K562 (cell line): ENCODE results near the gene OR4S1. TPM values are rescaled to one million over a fixed set of nuclear protein-coding genes. Genes with fewer than 3 reads are reported as not detected.

Experiments
- ATAC-seq: fragments of 200-7000 bp; cut with Tn5 transposase; 3 replicates; pipeline ENCODE4 v1.9.1; 2020; ENCODE audit warnings: moderate library complexity
- BruUV-seq: library from RNA; stranded (reverse); fragments of 400-500 nt; replicated peaks from 2 replicates; lab custom pipeline; 2021; lab: Mats Ljungman, UMichigan
- CTCF ChIA-PET: fragments of 300-600 bp; formaldehyde crosslinking; extraction: SDS; loops from one replicate; lab custom pipeline; 2021; ENCODE audit warnings: low intra/inter-chr PET ratio; lab: Yijun Ruan, JAX
- POLR2A ChIA-PET: fragments of 300-600, 350-650 bp; sonication (Branson Sonifier 250); formaldehyde crosslinking; extraction: SDS; loops from one replicate; lab custom pipeline; 2021; ENCODE audit warnings: antibody characterized with exemption, inconsistent platforms; lab: Yijun Ruan, JAX
- DNase-seq, 4 experiments: peaks; one replicate each; pipeline versions ENCODE4 v3.0.0 to v3.0.0-alpha.2; 2011 to 2018; ENCODE audit warnings: low spot score in 3 of 4, mixed read lengths in 3 of 4; ENCODE audit errors: extremely low read depth in 1 of 4
- FAIRE-seq: peaks from 2 replicates; lab custom pipeline; 2011; peaks lifted over from hg19 to GRCh38; lab: Jason Lieb, UNC
- H2AFZ ChIP-seq: 2 replicates; pipeline ENCODE4 v1.6.0; 2011; ENCODE audit warnings: low read depth, low read length, control low read depth, inconsistent platforms
- H3K27ac ChIP-seq: fragments of 200-600 bp; 3 replicates; pipeline ENCODE4 v1.8.0; 2011; ENCODE audit warnings: low read depth, mild to moderate bottlenecking, control low read depth, inconsistent platforms, low read length, moderate library complexity, mixed read lengths; ENCODE audit errors: extremely low read depth
- H3K27me3 ChIP-seq, 2 experiments: fragments of 300-600 bp in 1 of 2; 2 replicates in 1 of 2; 3 replicates in 1 of 2; pipeline versions ENCODE4 v1.6.0 to v1.8.0; 2011; ENCODE audit warnings: inconsistent platforms in 2 of 2, low read length in 2 of 2, mild to moderate bottlenecking in 1 of 2, mixed read lengths in 1 of 2, moderate library complexity in 1 of 2; ENCODE audit not compliant: control insufficient read depth in 2 of 2, insufficient read depth in 2 of 2
- H3K36me3 ChIP-seq: fragments of 300-600 bp; 3 replicates; pipeline ENCODE4 v1.8.0; 2011; ENCODE audit warnings: mild to moderate bottlenecking, low read length, inconsistent platforms; ENCODE audit not compliant: control insufficient read depth, insufficient read depth
- H3K4me1 ChIP-seq, 2 experiments: fragments of 200-600 bp in 1 of 2; replicated peaks in 1 of 2; 2 replicates in 1 of 2; 3 replicates in 1 of 2; pipeline versions ENCODE4 v1.5.1 to v1.8.0; 2011; ENCODE audit warnings: inconsistent platforms in 2 of 2, low read length in 2 of 2, mild to moderate bottlenecking in 1 of 2, mixed read lengths in 1 of 2, moderate library complexity in 1 of 2; ENCODE audit not compliant: control insufficient read depth in 2 of 2, insufficient read depth in 2 of 2
- H3K4me2 ChIP-seq: 2 replicates; pipeline ENCODE4 v1.6.1; 2011; ENCODE audit warnings: low read length, control low read depth, inconsistent platforms, mixed read lengths; ENCODE audit not compliant: insufficient read depth
- H3K4me3 ChIP-seq: fragments of 200-600 bp; sonication (generic), shearing (Covaris generic); 2 replicates; pipeline ENCODE4 v1.5.1; 2016; ENCODE audit warnings: control low read depth, inconsistent platforms
- H3K79me2 ChIP-seq: fragments of 200-600 bp; 3 replicates; pipeline ENCODE4 v1.8.0; 2011; ENCODE audit warnings: low read length, inconsistent platforms; ENCODE audit not compliant: control insufficient read depth, insufficient read depth
- H3K9ac ChIP-seq, 2 experiments: 2 replicates each; pipeline versions ENCODE4 v1.6.0 to v1.6.1; 2011; ENCODE audit warnings: low read depth in 2 of 2, low read length in 2 of 2, control low read depth in 1 of 2, inconsistent platforms in 1 of 2, mild to moderate bottlenecking in 1 of 2, mixed read lengths in 1 of 2; ENCODE audit not compliant: insufficient read depth in 1 of 2
- H3K9me1 ChIP-seq: one replicate; pipeline ENCODE4 v1.6.0; 2011; ENCODE audit warnings: inconsistent platforms, mild to moderate bottlenecking, low read length, moderate library complexity; ENCODE audit not compliant: control insufficient read depth, insufficient read depth
- H3K9me3 ChIP-seq: replicated peaks from 2 replicates; pipeline ENCODE4 v1.5.1; 2011; ENCODE audit warnings: low read depth, low read length, inconsistent platforms; ENCODE audit not compliant: control insufficient read depth, insufficient read depth
- H4K20me1 ChIP-seq: replicated peaks from 2 replicates; pipeline ENCODE4 v1.6.1; 2011; ENCODE audit warnings: low read length, inconsistent platforms, mixed read lengths; ENCODE audit not compliant: control insufficient read depth, insufficient read depth
- DIDO1 ChIP-seq: fragments of 450-650 bp; IDR thresholded peaks from 2 replicates; pipeline ENCODE4 v1.6.1; 2016; ENCODE audit warnings: low read depth, missing biosample characterization, missing genetic modification characterization
- EWSR1 ChIP-seq: fragments of 450-650 bp; IDR thresholded peaks from 2 replicates; pipeline ENCODE4 v1.6.1; 2018; ENCODE audit warnings: borderline replicate concordance, mild to moderate bottlenecking, low read depth, moderate library complexity; ENCODE audit not compliant: partially characterized antibody
- KDM5B ChIP-seq: fragments of 200-600 bp; sonication (generic); IDR thresholded peaks from 2 replicates; pipeline ENCODE4 v1.6.1; 2012; ENCODE audit warnings: low read depth, mild to moderate bottlenecking, moderate library complexity, low read length, control low read depth, inconsistent platforms; ENCODE audit not compliant: insufficient replicate concordance
- NFIC ChIP-seq: fragments of 450-650 bp; IDR thresholded peaks from 2 replicates; pipeline ENCODE4 v1.6.1; 2017; ENCODE audit warnings: mild to moderate bottlenecking, inconsistent platforms
- NFIX ChIP-seq: fragments of 250-450 bp; sonication (Bioruptor Pico); IDR thresholded peaks from 2 replicates; pipeline ENCODE4 v1.4.0; 2020; ENCODE audit warnings: low read depth, mild to moderate bottlenecking, moderate library complexity
- SP1 ChIP-seq: sonication (generic); formaldehyde crosslinking; IDR thresholded peaks from 2 replicates; pipeline ENCODE4 v1.8.1; 2022; ENCODE audit warnings: mild to moderate bottlenecking, missing genetic modification reagents
- ZBTB17 ChIP-seq: fragments of 450-650 bp; formaldehyde crosslinking; IDR thresholded peaks from 2 replicates; pipeline ENCODE4 v1.4.0; 2020; ENCODE audit warnings: mild to moderate bottlenecking
- ZNF785 ChIP-seq: fragments of 250-450 bp; sonication (Bioruptor Pico); IDR thresholded peaks from 2 replicates; pipeline ENCODE4 v1.4.0; 2020; ENCODE audit warnings: mild to moderate bottlenecking
- WGBS: fragments of 100-300 bp; shearing (Covaris generic); methylation state at CpG from one replicate; pipeline ENCODE4 v1.1.6; 2016; ENCODE audit warnings: low coverage, mixed read lengths; ENCODE audit not compliant: insufficient coverage; ENCODE audit errors: missing lambda C conversion rate; 5-methylcytosine and 5-hydroxymethylcytosine counted together
- in situ Hi-C: fragments of 300-500 bp; cut with MboI; formaldehyde crosslinking; loops from 4 replicates; pipeline ENCODE4 v1.15.0; 2018; ENCODE audit warnings: inconsistent platforms, mixed read lengths
- intact Hi-C: fragments of 100-400 bp; cut with micrococcal nuclease; formaldehyde crosslinking; loops from 2 replicates; pipeline ENCODE4 v1.14.2; 2022
- polyA plus RNA-seq, 8 experiments: library from polyadenylated mRNA; depleted of rRNA in 4 of 8; stranded (reverse) in 5 of 8; unstranded in 3 of 8; fragments of >200 nt; fragmentation: Nextera tagmentation in 2 of 8; fragmentation: Illumina TruSeq in 1 of 8; extraction: Ambion mirVana in 2 of 8; extraction: Trizol in 1 of 8; gene quantifications; 2 replicates each; pipeline versions ENCODE4 v1.2.1 to v1.2.3, GENCODE V29; 2011 to 2014; ENCODE audit warnings: inconsistent platforms in 1 of 8, missing spikeins in 1 of 8
- total RNA-seq, 7 experiments: library from RNA; depleted of rRNA in 6 of 7; stranded (reverse); fragments of >200 nt in 6 of 7; fragmentation: Illumina TruSeq in 2 of 7; extraction: Trizol in 2 of 7; gene quantifications; 2 replicates each; pipeline versions ENCODE4 v1.2.1 to v1.2.3, GENCODE V29; 2011 to 2021; ENCODE audit warnings: low replicate concordance in 1 of 7
- TF ChIP-seq, protein P1 (sequence below): fragments of 250-450 bp; sonication (Bioruptor Pico); IDR thresholded peaks from 2 replicates; pipeline ENCODE4 v1.8.0; 2021; ENCODE audit warnings: borderline replicate concordance, mild to moderate bottlenecking, moderate library complexity; ENCODE audit not compliant: poor library complexity, severe bottlenecking

The OR4S1 gene
- total and polyA plus RNA-seq, 9 of the 15 experiments (the other 6 are each of a cell fraction or from before 2014, with no cell fraction given) = not detected

DNA sequence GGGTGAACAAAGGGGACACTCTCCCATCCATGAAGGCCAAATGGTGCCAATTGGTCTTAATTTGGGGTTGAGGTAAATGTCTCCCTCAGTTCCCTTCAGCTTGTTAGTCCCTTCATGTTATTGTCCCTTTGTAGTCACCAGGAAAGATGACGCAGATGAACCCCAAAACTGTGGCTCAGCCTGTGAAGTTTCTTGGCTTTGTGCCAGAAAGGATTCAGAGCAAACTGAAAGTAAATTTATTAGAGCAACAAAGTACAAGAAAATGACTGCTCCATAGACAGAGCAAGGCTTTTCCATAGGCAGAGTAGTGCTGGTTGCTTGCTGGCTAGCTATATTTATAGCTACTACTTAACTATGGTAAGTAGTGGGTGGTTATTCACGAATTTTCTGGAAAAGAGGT lies 35.4 kb downstream of the OR4S1 start:
- no peak overlapping the region for H3K9ac ChIP-seq
- WGBS = 3% methylated on average over 2 of the region's 2 CpGs
- no peaks in the 10 kb centered on the region for H3K27me3 ChIP-seq
- H3K4me1 ChIP-seq = no peaks in the 10 kb centered on the region
- no peaks in the 10 kb centered on the region for H4K20me1 ChIP-seq
- POLR2A ChIA-PET = no interaction called here
- no peak overlapping the region for H2AFZ ChIP-seq
- no TSS peak for BruUV-seq
- no peak overlapping the region for H3K4me2 ChIP-seq
- CTCF ChIA-PET = no interaction called here
- DNase-seq = no peak
- no peak for FAIRE-seq
- H3K36me3 ChIP-seq = no peaks in the 10 kb centered on the region
- no peak for ATAC-seq
- no peaks in the 10 kb centered on the region for H3K9me3 ChIP-seq
- H3K4me3 ChIP-seq = no peak overlapping the region
- H3K27ac ChIP-seq = no peak overlapping the region
- in situ Hi-C loops (no loop called here), intact Hi-C loops (no loop called here)
- H3K9me1 ChIP-seq = no peaks in the 10 kb centered on the region
- peak; percentile 94 for TF ChIP-seq NFIX (CRISPR knock-in tag)
- TF ChIP-seq SP1 (CRISPR knock-in tag) = no peak
- no peak for TF ChIP-seq ZBTB17 (CRISPR knock-in tag)
- peak; percentile 92 for TF ChIP-seq NFIC
- TF ChIP-seq ZNF785 (CRISPR knock-in tag) = no peak
- TF ChIP-seq, protein P1, sequence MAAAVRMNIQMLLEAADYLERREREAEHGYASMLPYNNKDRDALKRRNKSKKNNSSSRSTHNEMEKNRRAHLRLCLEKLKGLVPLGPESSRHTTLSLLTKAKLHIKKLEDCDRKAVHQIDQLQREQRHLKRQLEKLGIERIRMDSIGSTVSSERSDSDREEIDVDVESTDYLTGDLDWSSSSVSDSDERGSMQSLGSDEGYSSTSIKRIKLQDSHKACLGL (CRISPR knock-in tag) = no peak
- no peak for TF ChIP-seq KDM5B
- no peak for TF ChIP-seq DIDO1 (tag)
- TF ChIP-seq EWSR1 = no peak
- no peaks in the 10 kb centered on the region for H3K79me2 ChIP-seq
